ES-I3 (cell line): Measurements from ENCODE around the gene PON3.

Experiments
- H3K36me3 ChIP-seq: 2 replicates; pipeline ENCODE4 v1.6.1; 2013; ENCODE audit warnings: mild to moderate bottlenecking, low read length, control low read depth, moderate library complexity; ENCODE audit not compliant: insufficient read depth
- H3K4me1 ChIP-seq: 2 replicates; pipeline ENCODE4 v1.6.1; 2013; ENCODE audit warnings: mild to moderate bottlenecking, control low read depth, low read length; ENCODE audit not compliant: insufficient read depth
- H3K9ac ChIP-seq: 2 replicates; pipeline ENCODE4 v1.6.1; 2013; ENCODE audit warnings: low read depth, mild to moderate bottlenecking, low read length, moderate library complexity
- H3K9me3 ChIP-seq: 2 replicates; pipeline ENCODE4 v1.6.1; 2013; ENCODE audit warnings: mild to moderate bottlenecking, low read length, moderate library complexity; ENCODE audit not compliant: control insufficient read depth, insufficient read depth

PON3 gene

DNA sequence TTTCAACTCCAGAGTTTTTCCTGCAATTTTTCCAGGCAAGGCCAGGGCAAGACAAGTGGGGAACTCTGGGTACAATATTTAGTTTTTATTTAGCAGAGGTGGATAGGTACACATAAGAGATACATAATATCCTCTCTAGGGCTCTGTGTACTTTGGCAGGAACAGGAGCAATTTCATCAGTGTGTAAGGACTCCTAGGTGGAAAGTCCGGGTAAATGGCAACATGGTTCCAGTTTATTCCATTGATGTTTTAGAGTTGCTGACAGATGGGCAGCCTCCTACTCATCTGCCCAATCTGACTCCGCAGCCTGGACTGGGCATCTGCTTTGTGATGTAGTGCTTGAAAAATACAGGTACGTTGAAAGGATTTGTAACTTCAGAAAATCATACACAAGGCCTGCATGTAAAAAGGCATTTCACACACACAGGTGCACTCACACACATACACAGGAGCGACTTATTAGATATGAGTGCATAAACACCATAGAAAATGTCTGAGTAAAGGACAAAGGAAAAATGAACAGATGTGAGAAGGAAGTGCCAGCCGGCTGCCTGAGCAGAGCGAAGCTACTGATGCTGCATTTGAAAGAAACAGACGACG is 77.6 kb downstream of the PON3 start:
- no peaks in the 10 kb centered on the region for H3K9me3 ChIP-seq

DNA sequence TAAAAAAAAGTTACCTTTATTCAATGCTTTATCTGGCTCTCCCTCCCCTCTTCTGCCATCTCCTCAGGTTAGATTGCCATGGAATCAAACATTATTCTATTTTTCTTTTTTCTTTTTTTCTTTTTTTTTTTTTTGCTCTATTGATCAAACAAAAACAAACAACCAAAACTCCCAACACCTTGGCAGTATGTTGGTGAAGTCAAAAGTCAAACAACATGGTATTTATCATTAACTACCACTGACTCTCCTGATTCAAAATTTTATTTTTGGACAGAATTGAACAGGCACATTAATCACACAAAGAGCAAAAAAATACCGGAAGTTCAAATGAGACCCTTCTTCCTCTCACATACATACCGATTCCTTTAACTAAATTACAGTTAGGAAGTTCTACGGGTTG is 78.2 kb downstream of the PON3 start:
- no peaks in the 10 kb centered on the region for H3K9me3 ChIP-seq
- H3K36me3 ChIP-seq, result no peaks in the 10 kb centered on the region
- no peaks in the 10 kb centered on the region for H3K4me1 ChIP-seq
- H3K9ac ChIP-seq, result no peak overlapping the region

More for the DNA sequence above, 77.6 kb downstream of the PON3 start:
- no peak overlapping the region for H3K9ac ChIP-seq
- no peaks in the 10 kb centered on the region for H3K4me1 ChIP-seq
- no peaks in the 10 kb centered on the region for H3K36me3 ChIP-seq

DNA sequence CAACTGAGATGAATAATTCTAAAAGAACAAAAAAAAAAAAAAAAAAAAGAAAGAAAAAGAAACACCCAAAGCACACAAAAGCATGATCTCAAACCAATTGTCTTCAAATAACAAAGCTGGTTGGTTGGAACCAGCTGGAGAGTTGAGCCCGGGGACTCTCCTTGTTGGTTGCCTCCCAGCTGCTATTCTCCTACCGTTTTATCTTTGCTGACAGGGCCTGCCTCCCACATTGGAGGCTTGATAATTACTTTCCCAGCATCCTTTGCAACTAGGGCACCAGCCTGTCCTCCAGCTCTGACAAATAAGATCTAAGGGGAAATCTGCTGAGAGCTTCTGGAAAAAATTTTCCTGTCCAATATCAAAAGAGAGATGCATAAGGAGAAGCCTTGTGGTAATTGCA is 78.6 kb downstream of the PON3 start:
- Histone ChIP-seq H3K9me3 (no peaks in the 10 kb centered on the region), H3K4me1 (no peaks in the 10 kb centered on the region), H3K9ac (no peak overlapping the region), H3K36me3 (no peaks in the 10 kb centered on the region)

DNA sequence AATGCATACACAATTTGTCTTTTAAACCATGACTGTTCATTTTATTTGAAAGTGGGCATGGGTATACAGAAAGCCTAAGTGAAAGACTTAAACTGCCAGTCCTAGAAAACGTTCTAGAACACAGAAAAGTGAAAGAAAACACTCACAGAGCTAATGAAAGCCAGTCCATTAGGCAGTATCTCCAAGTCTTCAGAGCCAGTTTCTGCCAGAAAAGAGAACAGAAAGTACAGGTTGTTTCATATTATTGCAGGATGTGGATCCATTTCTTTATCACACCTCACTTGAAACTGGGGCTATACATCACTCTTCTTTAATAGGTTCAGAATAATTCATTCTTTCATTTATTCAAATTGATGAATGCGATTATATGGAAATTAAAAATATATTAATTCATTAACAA is 79.6 kb downstream of the PON3 start:
- H3K36me3 ChIP-seq, result no peaks in the 10 kb centered on the region
- H3K9ac ChIP-seq, result no peak overlapping the region
- H3K9me3 ChIP-seq, result no peaks in the 10 kb centered on the region
- H3K4me1 ChIP-seq, result no peaks in the 10 kb centered on the region

DNA sequence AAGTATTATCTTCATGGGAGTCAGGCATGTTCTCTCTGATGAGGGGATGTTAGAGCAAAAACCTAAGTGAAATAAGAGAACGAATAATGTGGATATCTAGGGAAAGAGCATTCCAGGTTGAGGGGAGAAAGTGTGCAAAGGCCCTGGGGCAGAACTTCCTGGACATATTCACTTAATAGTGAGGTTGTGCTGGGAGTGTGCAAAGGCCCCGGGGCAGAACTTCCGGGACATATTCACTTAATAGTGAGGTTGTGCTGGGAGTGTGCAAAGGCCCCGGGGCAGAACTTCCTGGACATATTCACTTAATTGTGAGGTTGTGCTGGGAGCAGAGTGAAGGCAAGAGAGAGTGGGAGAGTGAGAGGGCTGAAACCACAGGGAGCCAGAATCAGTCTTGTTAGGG is 83.6 kb downstream of the PON3 start:
- H3K4me1 ChIP-seq, result no peaks in the 10 kb centered on the region
- no peaks in the 10 kb centered on the region for H3K36me3 ChIP-seq
- no peaks in the 10 kb centered on the region for H3K9me3 ChIP-seq
- no peak overlapping the region for H3K9ac ChIP-seq

DNA sequence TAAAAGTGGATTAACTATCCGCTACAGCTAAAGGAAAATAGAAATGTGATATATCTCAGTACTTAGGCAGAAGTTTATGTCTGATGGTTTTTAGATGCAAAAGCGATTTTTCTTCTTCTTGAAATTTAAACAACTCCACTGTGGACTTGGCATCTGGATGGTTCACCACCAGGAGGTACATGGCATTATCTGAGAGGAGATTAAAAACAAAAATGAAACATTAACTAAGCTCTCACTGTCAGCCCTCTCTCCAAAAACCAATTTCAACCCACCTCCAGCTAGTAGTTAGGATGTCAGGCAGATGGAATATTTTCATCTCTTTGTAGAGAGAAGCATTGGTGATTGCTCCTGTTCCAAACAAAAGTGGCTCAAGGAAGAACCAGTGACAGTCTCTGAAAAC is 84.8 kb downstream of the PON3 start:
- Histone ChIP-seq H3K9ac (no peak overlapping the region), H3K4me1 (no peaks in the 10 kb centered on the region), H3K36me3 (no peaks in the 10 kb centered on the region), H3K9me3 (no peaks in the 10 kb centered on the region)

DNA sequence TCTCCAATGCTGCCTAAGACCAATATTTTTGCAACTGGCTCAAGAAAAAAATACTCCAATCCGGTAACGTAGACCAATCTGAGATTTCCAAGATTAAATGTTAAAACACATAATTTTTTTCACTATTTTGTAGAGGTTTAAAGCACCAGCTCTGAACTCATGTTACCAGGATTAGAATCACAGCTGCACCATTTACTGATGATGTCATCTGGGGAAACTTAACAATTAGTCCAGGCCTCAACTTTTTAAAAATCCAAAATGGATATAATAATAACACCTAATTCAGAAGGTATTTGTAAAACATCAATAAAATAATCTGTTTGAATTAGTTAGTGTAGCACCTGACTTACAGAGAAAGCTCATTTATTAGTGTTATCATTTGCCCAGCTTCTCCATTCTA is 86.2 kb downstream of the PON3 start:
- Histone ChIP-seq H3K4me1 (no peaks in the 10 kb centered on the region), H3K36me3 (no peaks in the 10 kb centered on the region), H3K9ac (no peak overlapping the region), H3K9me3 (no peaks in the 10 kb centered on the region)
